OCI-M2 (cell line): ENCODE results near the gene DPYSL5.

Experiments used
- DNase-seq: peaks from one replicate; lab custom pipeline; 2025; ENCODE audit not compliant: unreplicated experiment; lab: John Stamatoyannopoulos, UW

Gene DPYSL5

GRCh38 chr2:26957534-26957933 lies 109.6 kb downstream of the DPYSL5 start:
- DNase-seq = no peak

- no peak for DNase-seq
These were observed 111.4 kb downstream of the DPYSL5 start for GRCh38 chr2:26959331-26959730.

- no peak for DNase-seq
These were observed 116.7 kb downstream of the DPYSL5 start for GRCh38 chr2:26964446-26965130.

GRCh38 chr2:26968001-26968400 lies 120.1 kb downstream of the DPYSL5 start:
- no peak for DNase-seq

GRCh38 chr2:26969077-26969844 lies 121.3 kb downstream of the DPYSL5 start:
- no peak for DNase-seq

GRCh38 chr2:26970244-26970927 lies 122.5 kb downstream of the DPYSL5 start, which contains the start of gene MAPRE3:
TSS of gene MAPRE3 (plus strand) at chr2:26970637. CDS start at chr2:27022219, 51,582 bp downstream.
- no peak for DNase-seq

- no peak for DNase-seq
These were observed 123.1 kb downstream of the DPYSL5 start for GRCh38 chr2:26970928-26971627.

- DNase-seq = no peak
These were observed 124.2 kb downstream of the DPYSL5 start for GRCh38 chr2:26971911-26972786.

GRCh38 chr2:26974352-26974751 lies 126.4 kb downstream of the DPYSL5 start:
- DNase-seq = no peak

GRCh38 chr2:26975102-26975501 lies 127.2 kb downstream of the DPYSL5 start:
- DNase-seq = no peak

GRCh38 chr2:26975656-26976055 lies 127.7 kb downstream of the DPYSL5 start:
- no peak for DNase-seq

- DNase-seq = no peak
These were observed 128.3 kb downstream of the DPYSL5 start for GRCh38 chr2:26976237-26976636.

GRCh38 chr2:26977012-26977411 lies 129.1 kb downstream of the DPYSL5 start:
- no peak for DNase-seq

GRCh38 chr2:26978061-26978596 lies 130.2 kb downstream of the DPYSL5 start:
- DNase-seq = no peak

- DNase-seq = no peak
These were observed 131.8 kb downstream of the DPYSL5 start for GRCh38 chr2:26979741-26980140.

GRCh38 chr2:26980971-26981370 lies 133.0 kb downstream of the DPYSL5 start:
- no peak for DNase-seq

- DNase-seq = no peak
These were observed 134.3 kb downstream of the DPYSL5 start for GRCh38 chr2:26982102-26982742.

GRCh38 chr2:26983746-26984145 lies 135.8 kb downstream of the DPYSL5 start:
- DNase-seq = no peak

- DNase-seq = no peak
These were observed 137.9 kb downstream of the DPYSL5 start for GRCh38 chr2:26985807-26986206.
